Lung (tissue), 12 donors: ENCODE results near the gene KLHL29. TPM values are rescaled to one million over a fixed set of nuclear protein-coding genes. Genes with fewer than 3 reads are reported as not detected.

ENCODE experiments used
- ATAC-seq: fragments of 200-7000 bp; cut with Tn5 transposase; one replicate; pipeline ENCODE4 v1.9.1; 2020; ENCODE audit warnings: moderate number of reproducible peaks; ENCODE audit not compliant: insufficient read depth, low FRiP score
- DNase-seq, 3 donors: peaks; one replicate each; pipeline ENCODE4 v3.0.0-alpha.2; 2013 to 2017
- H3K27ac ChIP-seq, 2 donors: one replicate each; pipeline ENCODE4 v1.5.1; 2013; ENCODE audit warnings: mild to moderate bottlenecking in 2 of 2, moderate library complexity in 2 of 2, control low read depth in 1 of 2, inconsistent platforms in 1 of 2, low read depth in 1 of 2, low read length in 1 of 2
- H3K27me3 ChIP-seq, 3 donors: one replicate each; pipeline ENCODE4 v1.5.1; 2013; ENCODE audit warnings: low read length in 2 of 3; ENCODE audit not compliant: control insufficient read depth in 3 of 3, insufficient read depth in 3 of 3
- H3K36me3 ChIP-seq, 4 donors: one replicate each; pipeline ENCODE4 v1.5.1; 2013; ENCODE audit warnings: low read length in 4 of 4, mild to moderate bottlenecking in 1 of 4, moderate library complexity in 1 of 4; ENCODE audit not compliant: control insufficient read depth in 4 of 4, insufficient read depth in 4 of 4
- H3K4me1 ChIP-seq, 5 donors: one replicate each; pipeline ENCODE4 v1.5.1; 2013; ENCODE audit warnings: low read length in 5 of 5, mild to moderate bottlenecking in 2 of 5, moderate library complexity in 1 of 5; ENCODE audit not compliant: control insufficient read depth in 5 of 5, insufficient read depth in 5 of 5
- H3K4me3 ChIP-seq: one replicate; pipeline ENCODE4 v1.5.1; 2013; ENCODE audit warnings: mild to moderate bottlenecking, control low read depth, moderate library complexity
- H3K9ac ChIP-seq, 2 donors: one replicate each; pipeline ENCODE4 v1.5.1; 2013; ENCODE audit warnings: low read length in 2 of 2, control low read depth in 1 of 2; ENCODE audit not compliant: insufficient read depth in 1 of 2
- H3K9me3 ChIP-seq, 4 donors: one replicate each; pipeline ENCODE4 v1.5.1; 2013; ENCODE audit warnings: low read length in 3 of 4, mild to moderate bottlenecking in 1 of 4, moderate library complexity in 1 of 4; ENCODE audit not compliant: control insufficient read depth in 4 of 4, insufficient read depth in 3 of 4
- CTCF ChIP-seq: IDR thresholded peaks from 2 replicates; pipeline ENCODE4 v1.5.1; 2012; ENCODE audit warnings: mild to moderate bottlenecking; ENCODE audit errors: control extremely low read depth, extremely low read depth
- WGBS, 2 donors: extraction: QIAGEN DNeasy Blood & Tissue Kit; methylation state at CpG; one replicate each; pipeline ENCODE4 v1.1.7; 2013; 5-methylcytosine and 5-hydroxymethylcytosine counted together
- polyA plus RNA-seq, 2 donors: library from polyadenylated mRNA; stranded (reverse); fragments of 200-250 nt; gene quantifications; one replicate each; pipeline ENCODE4 v1.2.1, GENCODE V29; 2013
- total RNA-seq, 2 donors: library from RNA; depleted of rRNA in 1 of 2; stranded (reverse); fragments of >200 nt in 1 of 2; gene quantifications; one replicate each; pipeline ENCODE4 v1.2.1, GENCODE V29; 2014 to 2021
- donor health status: control.
- donor health status: control.
- donor health status: Bipolar disorder and iron deficiency.
- donor health status: healthy.
- donor health status: DM: yes; HTN: yes; CAD: no.

KLHL29 gene
- total and polyA plus RNA-seq, 4 donors, result 2.7 to 16.2 (median 3.5) TPM

DNA sequence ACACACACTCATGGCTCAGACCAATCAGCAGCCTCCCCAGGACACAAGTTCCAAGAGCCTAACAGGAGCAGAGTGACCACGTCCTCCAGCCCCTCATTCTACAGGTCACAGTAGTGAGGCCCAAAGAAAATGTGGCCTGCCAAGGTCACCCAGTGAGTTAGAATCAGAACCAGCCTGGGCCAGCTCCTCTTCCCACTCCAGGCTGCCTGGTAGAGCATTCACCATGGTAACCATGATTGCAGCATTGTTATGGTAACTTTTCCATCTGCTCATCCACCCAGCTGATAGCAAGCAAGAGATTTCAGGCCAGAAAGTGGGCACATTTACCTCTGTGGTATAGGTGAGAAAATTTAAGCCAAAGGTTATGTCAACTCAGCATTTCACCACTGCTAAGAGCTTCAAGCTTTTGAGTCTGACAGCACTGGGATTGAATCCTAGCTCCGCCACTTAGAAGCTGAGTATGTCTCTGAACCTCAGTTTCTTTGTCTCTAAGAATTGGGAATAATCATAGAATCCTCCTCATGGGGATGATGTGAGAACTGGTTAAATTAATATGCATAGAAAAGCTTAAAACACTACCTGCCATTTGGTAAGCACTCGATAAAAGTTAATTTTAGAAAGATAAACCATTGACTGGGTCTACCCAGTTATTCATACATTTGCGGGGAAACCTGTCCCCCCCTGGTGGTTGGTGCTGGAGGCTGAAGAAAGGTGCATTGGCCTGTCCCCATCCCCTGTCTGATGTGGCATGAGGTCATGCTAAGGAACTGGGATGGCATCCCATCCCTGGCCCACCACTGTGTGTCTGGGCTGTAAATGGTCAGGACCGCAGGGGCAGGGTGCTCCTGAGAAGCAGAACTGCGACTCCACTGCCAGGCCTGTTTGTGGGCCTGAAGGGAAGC, 181.5 kb downstream of the KLHL29 start:
- Histone ChIP-seq H3K4me3 (no peak overlapping the region), H3K9me3 (no peaks in the 10 kb centered on the region), H3K36me3 (no peaks in the 10 kb centered on the region), H3K27ac (no peak overlapping the region), H3K9ac (no peak overlapping the region), H3K4me1 (peaks cover 0 to 30% (median 13%) of the 10 kb centered on the region in 5 donors), H3K27me3 (no peaks in the 10 kb centered on the region)
- DNase-seq (no peak), ATAC-seq (no peak)
- WGBS, 2 donors, result 87 to 90% methylated on average over 6 of the region's 6 CpGs
- TF ChIP-seq CTCF, result no peak

GRCh38 chr2:23567161-23567756, 182.3 kb downstream of the KLHL29 start:
- ATAC-seq, result no peak
- no peak overlapping the region for H3K27ac ChIP-seq

GRCh38 chr2:23568211-23568610, 183.2 kb downstream of the KLHL29 start:
- H3K4me1 ChIP-seq, result peaks cover 0 to 27% (median 11%) of the 10 kb centered on the region in 5 donors
- no peaks in the 10 kb centered on the region for H3K27me3 ChIP-seq
- H3K36me3 ChIP-seq, result no peaks in the 10 kb centered on the region
- no peak overlapping the region for H3K4me3 ChIP-seq
- ATAC-seq, result no peak
- H3K27ac ChIP-seq, result no peak overlapping the region
- WGBS, 2 donors, result 91 to 92% methylated on average over 2 of the region's 2 CpGs
- DNase-seq, result no peak
- H3K9ac ChIP-seq, result no peak overlapping the region
- H3K9me3 ChIP-seq, result no peaks in the 10 kb centered on the region
- no peak for TF ChIP-seq CTCF

More at GRCh38 chr2:23567161-23567756, 182.3 kb downstream of the KLHL29 start:
- Histone ChIP-seq H3K27me3 (no peaks in the 10 kb centered on the region), H3K9me3 (no peaks in the 10 kb centered on the region), H3K9ac (no peak overlapping the region), H3K36me3 (no peaks in the 10 kb centered on the region), H3K4me3 (no peak overlapping the region), H3K4me1 (peaks cover 0 to 30% (median 13%) of the 10 kb centered on the region in 5 donors)
- 92 to 95% methylated on average over 15 of the region's 15 CpGs for WGBS, 2 donors
- no peak for TF ChIP-seq CTCF
- DNase-seq, result no peak
